GM18909 (cell line): Measurements from ENCODE around the gene ARFGEF3.

Experiments used
- ATAC-seq: cut with Tn5 transposase; IDR thresholded peaks from one replicate; pipeline ENCODE4 v1.9.1; 2021; ENCODE audit warnings: mild to moderate bottlenecking; ENCODE audit not compliant: unreplicated experiment, poor library complexity

Gene ARFGEF3

DNA sequence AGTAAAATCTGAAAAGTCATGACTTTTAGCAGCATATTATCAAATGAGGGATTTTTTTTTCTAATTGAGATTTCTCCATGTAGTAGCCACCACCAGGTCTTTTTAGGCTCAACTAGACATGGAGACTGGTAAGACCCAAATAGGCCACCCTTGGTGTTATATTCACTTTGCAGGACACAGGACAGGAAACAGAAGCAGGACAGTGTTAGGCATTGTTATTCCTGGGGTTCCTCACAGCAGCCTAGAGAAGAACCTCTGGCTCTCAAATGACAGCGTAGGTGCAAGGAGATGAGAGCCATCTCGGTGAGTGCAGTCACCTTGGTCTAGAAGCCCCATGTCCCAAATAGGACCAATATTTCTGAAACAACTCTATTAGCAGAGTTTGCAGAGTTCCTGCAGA is 75.7 kb downstream of the ARFGEF3 start:
- ATAC-seq = no peak

DNA sequence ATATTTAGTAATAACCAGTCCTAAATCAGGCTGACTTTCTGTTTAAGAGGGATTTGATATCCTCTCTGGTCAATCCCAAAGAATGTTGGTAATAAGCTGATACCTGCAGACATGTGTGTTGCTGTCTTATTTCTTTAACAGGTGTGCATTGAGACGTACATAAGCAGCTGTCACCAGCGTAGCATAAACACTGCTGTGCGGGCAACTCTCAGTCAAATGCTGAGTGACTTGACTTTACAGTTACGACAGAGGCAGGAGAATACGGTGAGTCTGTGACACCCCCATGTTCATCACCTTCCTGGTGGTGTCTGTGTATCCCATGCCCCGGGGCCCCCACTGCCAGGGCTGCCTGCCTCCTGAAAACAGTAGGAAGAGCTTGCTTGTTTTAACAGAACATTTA is 76.6 kb downstream of the ARFGEF3 start:
- ATAC-seq = no peak

DNA sequence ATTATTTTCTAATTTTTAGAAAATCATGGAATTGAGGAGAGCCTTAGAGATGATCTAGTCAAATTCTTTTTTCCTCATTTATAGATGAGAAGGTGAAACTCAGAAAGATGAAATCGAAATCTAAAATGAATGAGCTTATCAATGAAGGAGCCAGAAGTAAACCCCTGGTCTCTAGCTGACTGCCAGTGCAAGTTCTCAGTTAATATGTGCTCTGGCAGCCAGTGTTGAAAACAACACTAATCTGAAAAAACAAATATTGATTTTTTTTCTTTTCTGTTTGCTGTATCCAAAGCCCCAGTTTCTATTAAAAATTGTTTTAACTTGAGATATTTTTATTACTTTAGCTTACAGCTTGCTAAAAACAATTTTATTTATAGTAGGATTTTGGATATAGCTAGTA is 78.0 kb downstream of the ARFGEF3 start:
- ATAC-seq = no peak

DNA sequence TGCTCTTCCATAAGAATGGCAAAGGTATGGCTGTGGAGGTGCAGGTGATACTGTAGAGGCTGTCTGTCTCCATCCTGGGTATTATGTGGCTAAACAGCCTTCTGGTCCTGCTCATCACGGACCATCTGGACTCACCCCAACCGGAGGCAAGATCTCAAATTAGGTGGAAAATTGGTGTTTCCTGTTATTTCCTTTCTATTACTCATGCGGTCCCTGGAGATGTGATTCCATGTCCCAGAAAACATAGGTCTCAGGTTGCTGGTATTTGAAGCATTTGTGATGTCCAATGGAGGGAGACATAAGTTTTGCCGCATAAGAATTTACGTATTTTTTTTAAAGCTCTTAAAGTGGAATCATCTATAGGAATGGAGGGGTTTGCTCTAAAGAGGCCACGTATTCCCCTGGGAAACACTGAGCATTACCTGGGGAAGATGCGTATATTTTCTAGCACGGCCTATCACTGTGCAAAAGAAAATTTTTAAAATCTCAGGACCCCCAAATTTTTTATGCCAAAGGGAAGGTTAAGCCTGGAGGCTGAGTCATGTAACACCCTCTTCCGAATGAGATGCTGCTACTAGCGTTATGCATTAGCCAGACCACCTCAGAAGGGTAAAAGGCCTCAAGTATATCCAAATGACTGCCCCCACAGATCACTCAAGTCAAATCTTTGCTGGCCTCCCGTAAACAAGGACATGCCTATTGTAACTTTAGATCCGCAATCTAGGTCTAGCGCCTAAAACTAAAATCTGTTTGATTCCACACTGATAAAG is 78.9 kb downstream of the ARFGEF3 start:
- ATAC-seq = no peak

DNA sequence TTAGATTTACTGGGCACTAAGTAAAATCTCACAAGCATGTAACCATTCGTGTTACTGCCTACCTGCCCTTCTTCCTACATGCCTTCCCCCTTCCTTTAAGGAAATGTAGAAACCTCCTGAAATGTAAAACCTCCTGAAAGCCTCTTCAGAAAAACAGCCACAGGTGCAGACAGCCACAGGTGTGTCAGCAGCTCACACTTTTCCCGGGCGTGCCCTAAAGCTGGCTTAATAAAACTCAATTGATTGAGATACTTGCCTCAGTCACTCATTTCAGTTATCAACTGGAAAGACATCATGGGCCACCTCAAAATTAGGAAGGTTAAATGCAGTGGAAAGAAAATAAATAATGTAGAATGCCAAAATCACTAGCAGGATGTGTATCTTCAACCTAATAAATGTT is 79.6 kb downstream of the ARFGEF3 start:
- no peak for ATAC-seq

DNA sequence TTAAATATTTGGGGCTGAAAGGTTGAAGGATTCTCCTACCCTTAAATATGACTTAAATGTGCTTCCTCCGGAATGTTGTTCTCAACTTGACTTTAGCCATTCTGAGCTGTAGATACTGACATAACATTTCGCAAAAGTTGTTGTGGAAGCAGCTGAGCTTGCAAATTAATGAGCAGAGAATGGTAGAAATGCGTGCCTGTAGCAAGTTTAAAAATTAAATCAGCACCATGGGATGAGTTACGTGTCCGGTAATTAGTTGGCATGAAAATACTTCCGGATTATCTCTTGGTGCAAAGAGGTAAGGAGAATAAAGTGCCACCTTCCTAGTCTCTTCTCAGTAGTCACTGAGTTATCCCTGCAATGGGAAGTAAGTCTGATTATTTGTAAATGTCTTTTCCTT is 80.2 kb downstream of the ARFGEF3 start:
- ATAC-seq = no peak

DNA sequence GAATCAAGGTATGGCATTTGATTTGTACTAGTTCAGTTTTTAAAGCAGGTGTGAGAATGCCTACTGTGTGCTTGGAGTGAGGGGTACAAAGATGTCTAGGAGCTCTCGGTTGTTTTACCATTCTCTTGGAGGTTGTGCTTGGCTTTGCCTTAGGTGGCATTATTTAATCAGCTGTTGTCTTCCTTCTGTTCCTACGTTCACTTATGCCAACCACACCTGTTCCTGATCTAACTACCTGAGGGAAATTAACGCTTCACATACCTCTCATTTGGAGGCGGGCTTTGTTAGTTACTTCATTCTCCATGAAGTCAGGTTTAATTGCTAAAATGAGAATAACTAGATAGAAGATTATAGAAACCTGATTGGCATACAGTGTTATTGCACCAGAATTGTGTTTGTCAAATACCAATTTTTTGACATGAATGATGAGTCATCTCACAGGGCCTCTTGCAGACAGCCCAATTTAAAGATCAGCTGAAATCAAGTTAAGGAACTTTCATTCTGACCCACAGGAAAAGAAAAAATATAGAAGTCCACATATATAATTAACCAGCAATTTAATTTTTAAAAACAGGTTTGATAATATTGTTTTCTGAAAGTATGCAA is 81.4 kb downstream of the ARFGEF3 start:
- no peak for ATAC-seq

DNA sequence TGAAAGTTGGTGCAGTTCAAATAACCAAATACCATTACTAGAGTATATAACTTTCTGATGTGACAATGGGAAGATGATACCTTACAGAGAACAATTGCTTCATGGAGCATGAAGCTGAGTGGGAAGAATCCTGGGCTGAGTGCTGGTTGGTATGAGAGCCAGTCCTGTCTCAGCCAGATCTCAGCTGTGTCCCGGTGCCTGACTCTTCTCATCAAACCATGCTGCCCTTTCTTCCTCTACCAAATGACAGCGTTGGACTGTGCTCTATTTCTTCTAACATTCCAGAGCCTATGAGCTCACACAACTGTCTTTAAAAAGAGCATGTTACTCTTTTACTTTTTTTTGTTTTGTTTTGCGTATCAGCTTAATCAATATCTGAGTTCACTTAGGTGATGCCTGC is 84.0 kb downstream of the ARFGEF3 start:
- no peak for ATAC-seq

DNA sequence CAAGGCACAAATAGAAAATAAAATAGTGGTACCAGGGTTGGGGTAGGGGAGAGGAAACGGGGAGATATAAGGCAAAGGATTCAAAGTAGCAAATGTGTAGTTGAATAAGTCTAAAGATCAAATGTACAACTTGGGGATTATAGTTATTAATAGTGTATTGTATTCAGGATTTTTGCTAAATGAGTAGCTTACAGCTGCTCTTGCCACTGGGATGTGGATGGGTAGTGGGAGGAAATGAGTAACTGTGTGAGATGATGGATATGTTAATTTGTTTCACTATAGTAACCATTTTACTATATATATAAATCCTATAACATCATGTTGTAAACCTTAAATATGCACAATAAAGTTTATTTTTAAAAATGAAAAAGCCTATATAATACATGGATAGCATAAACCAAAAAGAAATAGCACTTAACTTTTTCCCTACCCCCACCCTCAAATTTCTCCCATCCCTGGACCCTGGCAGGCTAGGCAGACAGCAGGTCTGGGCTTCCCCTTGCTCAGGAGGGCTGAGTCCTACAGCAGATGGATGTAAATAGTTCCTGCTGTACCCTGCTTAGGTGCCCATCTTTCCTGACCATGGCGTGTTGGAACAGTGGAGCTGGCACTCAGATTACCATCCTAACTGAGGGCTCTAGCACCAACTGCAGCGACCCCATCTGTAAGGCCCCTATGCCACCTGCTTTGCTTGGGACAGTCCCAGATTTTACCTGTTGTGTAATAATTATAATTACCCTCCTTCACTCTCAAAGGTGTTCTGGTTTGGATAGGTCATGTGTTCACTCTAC is 85.1 kb downstream of the ARFGEF3 start:
- no peak for ATAC-seq

DNA sequence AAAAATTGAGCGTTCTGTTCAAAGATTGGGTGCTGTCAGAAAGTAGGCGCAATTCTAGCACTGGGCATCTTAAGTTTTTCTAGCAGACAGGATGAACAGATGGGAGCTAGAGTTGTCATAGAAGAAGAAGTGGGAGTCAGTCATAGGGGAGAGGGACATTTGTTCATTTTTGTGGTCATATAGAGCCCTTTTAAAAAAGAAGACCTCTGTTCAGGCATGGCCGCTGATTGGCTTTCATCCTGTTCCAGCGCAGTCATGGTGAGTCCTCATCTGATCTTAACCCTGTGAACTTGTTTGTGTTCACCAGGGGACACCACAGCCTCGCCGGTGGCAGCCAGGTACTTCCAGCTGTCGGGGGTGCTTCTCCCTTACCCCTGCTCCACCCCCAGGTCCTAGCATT is 86.3 kb downstream of the ARFGEF3 start:
- ATAC-seq = no peak

DNA sequence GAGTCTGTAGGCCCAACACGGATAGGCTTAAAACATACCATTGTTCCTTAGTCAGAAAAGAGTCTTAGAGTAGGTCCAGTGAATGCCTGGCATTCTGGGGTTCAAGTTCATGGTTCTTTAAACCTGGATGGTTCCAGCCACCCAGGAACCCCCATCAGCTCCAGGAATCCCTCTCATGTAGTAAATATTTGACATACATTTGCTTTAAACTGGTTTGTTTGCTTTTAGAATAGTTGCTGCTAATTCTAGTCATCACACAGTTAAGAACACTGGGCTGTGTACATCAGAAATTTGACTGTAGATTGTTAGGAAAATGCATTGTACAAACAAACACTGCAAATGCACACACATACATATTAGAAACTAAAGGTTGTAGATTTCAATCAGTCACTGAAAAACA is 87.1 kb downstream of the ARFGEF3 start:
- ATAC-seq = no peak

DNA sequence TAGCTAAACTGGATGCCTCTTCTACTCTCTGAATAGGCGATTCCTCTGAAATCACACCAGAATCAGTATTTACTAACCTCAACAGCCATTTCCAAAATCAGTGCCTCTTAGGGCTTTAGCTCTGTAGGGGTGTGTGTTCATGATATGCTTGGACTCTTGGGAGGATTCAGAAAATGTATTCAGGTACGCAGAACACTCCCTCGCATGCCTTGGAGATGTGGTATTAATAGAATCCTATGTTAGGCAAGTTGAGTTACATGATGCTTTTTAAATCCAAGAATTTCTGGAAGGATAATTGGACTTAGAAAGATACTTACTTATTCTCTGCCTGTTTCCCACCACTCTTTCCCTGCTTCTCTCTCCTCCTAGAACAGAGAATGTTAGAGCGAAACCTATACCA is 88.3 kb downstream of the ARFGEF3 start:
- ATAC-seq = no peak

DNA sequence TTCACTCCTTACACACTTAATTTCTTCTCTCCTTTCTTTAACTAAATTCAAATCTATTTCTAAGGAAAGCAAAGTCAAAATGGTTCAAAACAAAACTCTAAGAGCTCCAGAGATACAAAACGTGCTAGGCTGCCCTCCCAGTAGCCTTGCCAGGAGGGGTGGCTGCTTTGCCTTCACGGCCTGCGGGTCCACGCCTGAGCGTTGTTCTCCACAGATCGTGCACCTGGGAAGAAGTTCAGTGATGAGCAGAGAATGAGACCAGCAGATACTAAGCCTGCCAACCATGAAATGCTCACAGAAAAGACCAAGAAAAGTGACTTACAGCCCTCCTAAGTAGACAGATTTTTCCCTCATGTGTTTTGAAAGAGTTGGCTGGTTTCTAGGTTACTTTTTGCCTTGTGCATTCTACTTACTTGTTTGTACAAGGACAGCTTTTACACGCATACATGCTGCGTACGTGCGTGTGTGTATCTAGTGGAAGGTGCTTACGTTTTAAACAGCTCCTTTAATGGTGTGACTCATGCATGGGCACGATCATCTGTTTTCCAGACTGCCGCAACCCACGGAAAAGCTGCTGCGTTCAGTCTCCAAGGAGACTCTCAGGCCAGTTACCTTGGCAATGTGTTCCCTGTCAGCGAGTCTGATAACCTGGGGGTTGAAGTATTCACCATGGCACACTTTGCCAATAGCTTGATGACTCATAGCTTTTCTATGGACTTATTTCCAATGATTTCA is 88.9 kb downstream of the ARFGEF3 start:
- ATAC-seq = no peak

DNA sequence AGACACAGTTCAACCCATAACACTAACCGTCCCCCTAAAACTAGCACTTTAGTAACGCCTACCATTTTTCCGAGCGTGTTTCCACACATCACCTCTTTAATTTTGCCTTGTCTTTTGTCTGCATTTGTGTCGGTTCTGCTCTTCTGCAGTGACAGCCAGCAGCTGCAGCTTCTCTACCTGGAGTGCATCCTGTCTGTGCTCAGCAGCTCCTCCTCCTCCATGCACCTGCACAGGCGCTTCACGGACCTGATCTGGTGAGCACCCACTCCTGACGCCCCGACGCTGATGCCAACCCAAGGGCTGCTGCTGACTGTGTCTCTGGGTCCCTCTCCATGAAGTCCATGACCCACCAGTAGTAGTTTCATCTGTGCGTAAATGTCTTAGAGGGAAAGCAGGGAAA is 92.0 kb downstream of the ARFGEF3 start:
- ATAC-seq = no peak

DNA sequence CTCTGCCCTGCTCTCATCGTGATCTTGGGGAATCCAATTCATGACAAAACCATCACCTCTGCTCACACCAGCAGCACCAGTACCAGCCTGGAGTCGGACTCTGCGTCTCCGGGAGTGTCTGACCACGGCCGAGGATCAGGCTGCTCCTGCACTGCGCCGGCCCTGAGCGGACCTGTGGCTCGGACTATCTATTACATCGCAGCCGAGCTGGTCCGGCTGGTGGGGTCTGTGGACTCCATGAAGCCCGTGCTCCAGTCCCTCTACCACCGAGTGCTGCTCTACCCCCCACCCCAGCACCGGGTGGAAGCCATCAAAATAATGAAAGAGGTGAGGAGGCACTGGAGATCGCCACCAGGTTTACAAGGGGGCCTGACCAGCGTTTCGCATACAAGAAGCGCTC is 93.7 kb downstream of the ARFGEF3 start:
- no peak for ATAC-seq

DNA sequence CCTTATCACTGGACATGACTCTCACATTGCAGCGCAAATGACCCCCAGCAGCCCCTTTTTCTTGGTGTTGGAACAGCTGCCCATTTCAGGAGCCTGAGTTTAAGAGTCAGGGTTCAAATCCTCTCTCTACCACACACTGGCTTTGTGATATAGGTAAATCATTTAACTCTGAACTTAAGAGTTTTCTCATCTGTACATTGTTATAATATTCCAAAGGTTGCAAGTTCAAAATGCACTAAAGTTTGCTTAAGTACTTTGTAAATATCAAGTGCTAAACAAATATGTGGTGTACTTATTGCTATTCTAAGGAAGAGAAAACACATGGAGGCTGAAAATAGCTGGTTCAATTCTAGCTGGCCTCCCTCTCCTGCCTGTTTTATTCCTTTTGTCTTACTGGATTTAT is 95.9 kb downstream of the ARFGEF3 start:
- ATAC-seq = no peak

DNA sequence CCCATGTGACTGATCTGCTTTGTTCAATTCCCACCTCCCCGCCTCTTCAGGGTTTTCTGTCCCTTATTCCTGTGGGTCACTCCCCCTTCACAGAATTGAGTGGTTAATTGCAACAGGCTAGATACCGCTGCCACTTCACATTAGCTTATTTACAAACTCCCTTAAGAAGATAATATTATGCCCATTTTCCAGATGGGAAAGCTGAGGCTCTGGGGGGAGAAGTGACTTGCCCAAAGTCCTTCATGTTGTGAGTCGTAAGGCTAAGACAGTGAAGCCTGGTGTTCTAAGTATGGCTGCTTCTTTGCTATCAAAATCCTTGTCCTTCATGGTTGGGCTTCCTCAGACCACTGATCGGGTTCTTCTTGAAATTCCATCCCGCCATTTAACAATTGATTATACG is 96.5 kb downstream of the ARFGEF3 start:
- ATAC-seq = no peak

DNA sequence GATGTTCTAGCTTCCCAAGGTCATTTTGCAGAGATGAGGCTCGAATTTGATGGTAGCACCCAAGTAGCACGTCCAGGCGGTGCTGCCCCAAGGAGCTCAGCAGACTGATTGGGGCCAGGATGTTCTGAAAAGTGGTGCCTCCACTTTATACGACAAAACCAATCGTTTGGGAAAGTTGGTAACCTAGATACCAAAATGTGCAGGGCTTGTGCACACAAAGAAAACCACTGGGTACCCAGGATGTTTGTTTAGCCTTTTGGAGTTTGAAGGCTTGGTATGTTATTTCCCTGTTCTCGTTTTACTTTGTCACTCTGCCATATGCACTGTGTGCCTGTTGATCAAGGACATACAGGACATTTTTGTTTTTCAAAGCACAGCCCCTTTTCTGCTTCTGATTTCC is 97.3 kb downstream of the ARFGEF3 start:
- no peak for ATAC-seq

DNA sequence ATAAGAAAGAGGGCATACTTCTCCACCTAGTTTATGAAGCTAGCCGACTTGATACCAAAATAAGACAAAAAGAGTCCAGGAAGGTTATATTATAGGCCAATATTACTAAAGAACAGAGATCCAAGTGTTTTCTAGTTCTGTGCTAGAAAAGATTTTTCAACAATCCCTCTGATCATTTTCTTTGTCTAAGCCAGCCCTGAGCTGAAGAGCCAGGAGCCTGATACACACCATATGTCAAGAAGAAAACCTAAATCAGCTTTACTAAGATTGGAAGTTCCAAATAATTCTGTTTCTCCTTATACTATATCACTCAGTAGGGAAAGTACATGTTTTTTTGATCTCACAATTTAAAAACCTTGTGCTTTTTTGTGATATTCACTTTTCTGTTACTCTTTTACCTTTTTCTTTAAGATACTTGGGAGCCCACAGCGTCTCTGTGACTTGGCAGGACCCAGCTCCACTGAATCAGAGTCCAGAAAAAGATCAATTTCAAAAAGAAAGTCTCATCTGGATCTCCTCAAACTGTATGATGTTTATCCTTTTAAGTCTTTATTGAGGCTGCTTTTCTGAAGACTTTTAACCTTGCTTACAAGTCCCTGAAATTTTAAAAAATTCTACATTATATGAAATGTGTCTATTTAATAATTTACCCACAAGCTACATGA is 99.5 kb downstream of the ARFGEF3 start:
- no peak for ATAC-seq

DNA sequence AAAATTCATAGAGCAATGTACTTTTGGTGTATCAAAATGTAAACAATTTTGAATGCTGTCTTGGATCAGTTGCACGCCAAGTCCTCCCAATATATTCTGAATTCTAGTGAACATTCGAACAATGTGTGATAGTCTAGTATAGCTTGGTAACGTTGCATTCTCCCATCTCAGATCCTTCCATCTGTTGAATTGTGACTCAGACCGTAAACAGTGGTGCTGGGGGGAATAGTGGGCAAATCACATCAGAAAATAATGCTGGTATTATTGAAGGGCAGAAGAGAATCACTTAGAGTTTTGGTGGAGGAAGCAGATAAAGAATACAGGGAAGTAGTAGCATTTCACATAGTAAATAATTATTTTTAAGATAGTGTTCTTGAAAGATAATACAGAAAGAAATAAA is 102.2 kb downstream of the ARFGEF3 start:
- ATAC-seq = no peak
